ENCODE results near the gene MMP24OS.

Gene MMP24OS

GRCh38 chr20:35240083-35240810 is 37.7 kb downstream of the MMP24OS start:
- TF ChIP-seq ARNT (IDR thresholded peaks at IDR 0.05) (no peak), CTBP1 (IDR thresholded peaks at IDR 0.05; ENCODE audit: borderline replicate concordance) (no peak), L3MBTL2 (conservative IDR thresholded peaks at IDR 0.05) (no peak), ZNF384 (IDR thresholded peaks at IDR 0.05) (no peak), HDGF (IDR thresholded peaks at IDR 0.05; ENCODE audit: borderline replicate concordance) (no peak), NFRKB (IDR thresholded peaks at IDR 0.05) (no peak), FOXK2 (IDR thresholded peaks at IDR 0.05) (no peak), TARDBP (IDR thresholded peaks at IDR 0.05) (no peak), SUZ12 (IDR thresholded peaks at IDR 0.05) (no peak)
- DNase-seq (ENCODE audit: extremely low spot score) = no peak
- CTCF ChIA-PET = interaction anchor here (0.6 kb wide), 1 partner anchor 30 kb away, joined by 3 read pairs; no protein-coding TSS in a partner anchor
- POLR2A ChIA-PET = no interaction called here

DNA sequence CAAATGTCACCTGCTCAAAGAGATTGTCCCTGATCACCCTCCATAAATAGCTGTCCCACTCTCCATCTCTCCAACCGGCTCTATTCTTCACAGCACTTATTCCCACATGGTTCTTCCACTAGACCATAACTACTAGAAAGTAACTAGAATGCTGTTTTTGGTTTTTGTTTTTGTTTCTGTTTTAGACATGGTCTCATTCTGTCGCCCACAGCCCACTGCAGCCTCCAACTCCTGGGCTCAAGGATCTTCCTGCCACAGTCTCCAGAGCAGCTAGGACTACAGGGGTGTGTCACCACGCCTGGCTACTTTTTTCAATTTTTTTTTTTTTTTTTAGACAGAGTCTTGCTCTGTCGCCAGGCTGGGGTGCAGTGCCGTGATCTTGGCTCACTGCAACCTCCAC is 39.2 kb downstream of the MMP24OS start:
- no peak for DNase-seq (ENCODE audit: extremely low spot score)
- POLR2A ChIA-PET = no interaction called here
- no peak for TF ChIP-seq FOXK2 (IDR thresholded peaks at IDR 0.05)
- TF ChIP-seq FOXM1 (IDR thresholded peaks at IDR 0.05; ENCODE audit: borderline replicate concordance) = no peak
- TF ChIP-seq BHLHE40 (IDR thresholded peaks at IDR 0.05; ENCODE audit: borderline replicate concordance) = no peak
- no peak for TF ChIP-seq LEF1 (IDR thresholded peaks at IDR 0.05; ENCODE audit: borderline replicate concordance)
- no peak for TF ChIP-seq HDGF (IDR thresholded peaks at IDR 0.05; ENCODE audit: borderline replicate concordance)
- no peak for TF ChIP-seq ZNF384 (IDR thresholded peaks at IDR 0.05)
- no peak for TF ChIP-seq TARDBP (IDR thresholded peaks at IDR 0.05)
- TF ChIP-seq L3MBTL2 (conservative IDR thresholded peaks at IDR 0.05) = no peak
- TF ChIP-seq ARNT (IDR thresholded peaks at IDR 0.05) = no peak
- no peak for TF ChIP-seq SP1 (IDR thresholded peaks at IDR 0.05)
- TF ChIP-seq CTBP1 (IDR thresholded peaks at IDR 0.05; ENCODE audit: borderline replicate concordance) = no peak
- TF ChIP-seq, protein P1, sequence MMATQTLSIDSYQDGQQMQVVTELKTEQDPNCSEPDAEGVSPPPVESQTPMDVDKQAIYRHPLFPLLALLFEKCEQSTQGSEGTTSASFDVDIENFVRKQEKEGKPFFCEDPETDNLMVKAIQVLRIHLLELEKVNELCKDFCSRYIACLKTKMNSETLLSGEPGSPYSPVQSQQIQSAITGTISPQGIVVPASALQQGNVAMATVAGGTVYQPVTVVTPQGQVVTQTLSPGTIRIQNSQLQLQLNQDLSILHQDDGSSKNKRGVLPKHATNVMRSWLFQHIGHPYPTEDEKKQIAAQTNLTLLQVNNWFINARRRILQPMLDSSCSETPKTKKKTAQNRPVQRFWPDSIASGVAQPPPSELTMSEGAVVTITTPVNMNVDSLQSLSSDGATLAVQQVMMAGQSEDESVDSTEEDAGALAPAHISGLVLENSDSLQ (IDR thresholded peaks at IDR 0.05) = no peak
- no peak for TF ChIP-seq NFRKB (IDR thresholded peaks at IDR 0.05)
- TF ChIP-seq SUZ12 (IDR thresholded peaks at IDR 0.05) = no peak
- TF ChIP-seq FOXA1 (IDR thresholded peaks at IDR 0.05) = no peak
- TF ChIP-seq ELF4 (IDR thresholded peaks at IDR 0.05) = no peak
- CTCF ChIA-PET = no interaction called here

DNA sequence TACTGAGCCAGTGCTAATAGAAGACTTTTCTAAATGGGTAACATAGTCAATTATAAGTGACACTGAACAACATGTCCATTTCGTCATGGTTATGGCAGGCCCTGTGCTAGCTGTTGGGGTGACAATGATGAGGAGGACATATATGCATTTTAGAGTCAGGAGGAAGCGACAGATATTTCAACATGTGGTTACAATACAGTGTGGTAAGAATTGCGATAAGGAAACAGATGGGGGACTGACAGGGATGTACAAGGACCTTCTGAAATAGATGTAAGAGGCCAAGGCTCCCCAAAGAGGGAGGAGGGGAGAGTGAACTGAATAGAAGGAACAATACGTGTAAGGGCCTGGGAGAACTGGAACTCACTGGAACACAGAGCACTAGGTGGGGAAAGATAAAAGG is 39.8 kb downstream of the MMP24OS start:
- POLR2A ChIA-PET = no interaction called here
- TF ChIP-seq NFRKB (IDR thresholded peaks at IDR 0.05) = no peak
- TF ChIP-seq, protein P1 (IDR thresholded peaks at IDR 0.05) = no peak

GRCh38 chr20:35237486-35237885 is 40.4 kb downstream of the MMP24OS start:
- ChIA-PET POLR2A (no interaction called here), CTCF (no interaction called here)

More for the DNA sequence above, 39.8 kb downstream of the MMP24OS start:
- DNase-seq (ENCODE audit: extremely low spot score) = no peak
- CTCF ChIA-PET = no interaction called here

DNA sequence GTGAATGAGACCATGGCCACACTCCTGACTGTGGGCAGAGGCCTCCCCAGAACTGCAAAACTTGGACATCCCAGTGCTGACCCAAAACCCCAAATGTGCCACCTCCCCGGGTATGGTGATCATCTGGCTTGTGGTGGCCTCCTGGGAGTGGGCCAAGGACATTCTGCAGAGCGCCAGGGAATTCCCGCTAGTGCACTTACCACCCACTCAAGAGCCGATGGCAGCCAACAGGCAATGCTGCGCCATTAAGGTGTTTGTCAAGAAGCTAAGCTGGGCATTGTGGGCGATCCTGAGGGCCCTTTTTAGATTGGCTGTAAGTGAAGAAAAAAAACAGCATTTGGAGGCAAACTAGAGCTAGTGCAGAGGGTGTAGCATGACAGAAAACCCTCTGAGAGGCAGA is 42.0 kb downstream of the MMP24OS start:
- TF ChIP-seq ARNT (IDR thresholded peaks at IDR 0.05) (no peak), BHLHE40 (IDR thresholded peaks at IDR 0.05; ENCODE audit: borderline replicate concordance) (no peak), SUZ12 (IDR thresholded peaks at IDR 0.05) (no peak), LEF1 (IDR thresholded peaks at IDR 0.05; ENCODE audit: borderline replicate concordance) (no peak), ZNF384 (IDR thresholded peaks at IDR 0.05) (no peak), NFRKB (IDR thresholded peaks at IDR 0.05) (no peak), FOXM1 (IDR thresholded peaks at IDR 0.05; ENCODE audit: borderline replicate concordance) (no peak), FOXK2 (IDR thresholded peaks at IDR 0.05) (no peak), HDGF (IDR thresholded peaks at IDR 0.05; ENCODE audit: borderline replicate concordance) (no peak), SP1 (IDR thresholded peaks at IDR 0.05) (no peak), L3MBTL2 (conservative IDR thresholded peaks at IDR 0.05) (no peak), ELF4 (IDR thresholded peaks at IDR 0.05) (no peak), FOXA1 (IDR thresholded peaks at IDR 0.05) (no peak), TARDBP (IDR thresholded peaks at IDR 0.05) (no peak), CTBP1 (IDR thresholded peaks at IDR 0.05; ENCODE audit: borderline replicate concordance) (no peak)
- TF ChIP-seq, protein P1 (IDR thresholded peaks at IDR 0.05) = no peak
- ChIA-PET POLR2A (no interaction called here), CTCF (no interaction called here)
- DNase-seq (ENCODE audit: extremely low spot score) = no peak

More at GRCh38 chr20:35237486-35237885, 40.4 kb downstream of the MMP24OS start:
- DNase-seq (ENCODE audit: extremely low spot score) = no peak
- no peak for TF ChIP-seq SP1 (IDR thresholded peaks at IDR 0.05)
- TF ChIP-seq SUZ12 (IDR thresholded peaks at IDR 0.05) = no peak

DNA sequence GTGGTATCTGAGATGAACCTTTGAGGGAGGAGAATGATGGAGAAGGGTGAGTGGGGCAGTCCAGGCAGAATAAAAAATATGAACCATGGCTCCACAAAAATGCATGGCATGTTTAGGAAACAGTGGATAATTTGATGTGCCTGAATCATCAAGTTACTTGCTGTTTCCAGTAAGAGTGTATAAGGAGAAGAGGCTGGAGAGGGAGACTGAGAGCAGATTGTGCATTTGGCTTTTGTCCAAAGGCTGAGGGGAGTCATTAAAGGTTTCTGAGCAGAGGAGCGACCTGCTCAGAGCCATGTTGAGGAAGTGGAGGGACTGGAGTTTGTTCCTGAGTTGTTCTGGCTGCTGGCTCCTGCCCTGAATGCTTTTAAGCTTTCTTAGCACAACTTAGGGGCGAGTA is 45.3 kb downstream of the MMP24OS start:
- no peak for DNase-seq (ENCODE audit: extremely low spot score)
- ChIA-PET POLR2A (no interaction called here), CTCF (no interaction called here)
- TF ChIP-seq SP1 (IDR thresholded peaks at IDR 0.05) (no peak), FOXA1 (IDR thresholded peaks at IDR 0.05) (no peak), FOXK2 (IDR thresholded peaks at IDR 0.05) (no peak), TARDBP (IDR thresholded peaks at IDR 0.05) (no peak), ARNT (IDR thresholded peaks at IDR 0.05) (no peak), ELF4 (IDR thresholded peaks at IDR 0.05) (no peak), LEF1 (IDR thresholded peaks at IDR 0.05; ENCODE audit: borderline replicate concordance) (no peak), NFRKB (IDR thresholded peaks at IDR 0.05) (no peak), SUZ12 (IDR thresholded peaks at IDR 0.05) (no peak), BHLHE40 (IDR thresholded peaks at IDR 0.05; ENCODE audit: borderline replicate concordance) (no peak), FOXM1 (IDR thresholded peaks at IDR 0.05; ENCODE audit: borderline replicate concordance) (no peak), ZNF384 (IDR thresholded peaks at IDR 0.05) (no peak), HDGF (IDR thresholded peaks at IDR 0.05; ENCODE audit: borderline replicate concordance) (no peak), L3MBTL2 (conservative IDR thresholded peaks at IDR 0.05) (no peak)

Measured in HEK293T (cell line).